Amniotic epithelial cell (primary cell): ENCODE data around the gene DGCR8.
A peak's percentile ranks its signal among the peaks of the same experiment; 100 is the strongest.

Experiments used
- DNase-seq: peaks from one replicate; pipeline ENCODE4 v3.0.0-alpha.2; 2010; ENCODE audit warnings: low read depth

DGCR8 gene

DNA sequence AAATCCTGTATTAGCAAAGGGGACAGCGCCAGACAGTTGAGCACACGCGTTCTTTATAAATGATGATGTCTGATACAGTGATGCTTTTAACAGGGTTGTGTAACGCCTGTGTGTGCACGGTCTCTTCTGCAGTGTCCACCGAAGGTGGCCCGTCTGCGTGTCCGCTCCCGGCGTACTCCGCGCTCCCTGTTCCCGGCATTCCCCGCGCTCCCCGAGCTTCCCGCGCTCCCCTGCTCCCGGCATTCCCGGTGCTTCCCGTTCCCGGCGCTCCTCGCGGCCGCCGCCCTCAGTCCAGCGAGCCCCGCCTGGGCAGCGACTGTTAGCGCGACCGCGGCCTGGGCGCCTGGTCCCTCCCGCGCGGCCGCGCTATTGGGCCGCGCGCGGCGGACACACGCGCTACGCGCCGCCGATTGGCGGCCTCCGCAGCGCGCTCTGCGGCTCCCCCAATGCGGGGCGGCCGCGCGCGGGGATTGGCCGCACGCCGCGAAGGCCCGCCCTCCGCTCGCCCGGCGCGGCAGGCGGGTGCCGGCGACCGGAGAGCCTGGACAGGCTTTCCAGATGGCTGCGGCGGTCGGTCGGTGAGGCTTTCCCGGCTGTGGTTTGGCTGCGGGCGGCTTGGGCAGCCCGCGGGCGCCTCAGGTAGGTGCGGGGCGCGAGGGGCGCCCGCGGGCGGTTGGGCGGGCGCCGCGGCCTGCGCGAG lies at the start of gene DGCR8:
Gene DGCR8, plus strand, starts transcription at position 497 of the 700 bp plus-strand sequence. CDS start 5,723 bp downstream, outside the sequence.
- DNase-seq: peak; percentile 94

DNA sequence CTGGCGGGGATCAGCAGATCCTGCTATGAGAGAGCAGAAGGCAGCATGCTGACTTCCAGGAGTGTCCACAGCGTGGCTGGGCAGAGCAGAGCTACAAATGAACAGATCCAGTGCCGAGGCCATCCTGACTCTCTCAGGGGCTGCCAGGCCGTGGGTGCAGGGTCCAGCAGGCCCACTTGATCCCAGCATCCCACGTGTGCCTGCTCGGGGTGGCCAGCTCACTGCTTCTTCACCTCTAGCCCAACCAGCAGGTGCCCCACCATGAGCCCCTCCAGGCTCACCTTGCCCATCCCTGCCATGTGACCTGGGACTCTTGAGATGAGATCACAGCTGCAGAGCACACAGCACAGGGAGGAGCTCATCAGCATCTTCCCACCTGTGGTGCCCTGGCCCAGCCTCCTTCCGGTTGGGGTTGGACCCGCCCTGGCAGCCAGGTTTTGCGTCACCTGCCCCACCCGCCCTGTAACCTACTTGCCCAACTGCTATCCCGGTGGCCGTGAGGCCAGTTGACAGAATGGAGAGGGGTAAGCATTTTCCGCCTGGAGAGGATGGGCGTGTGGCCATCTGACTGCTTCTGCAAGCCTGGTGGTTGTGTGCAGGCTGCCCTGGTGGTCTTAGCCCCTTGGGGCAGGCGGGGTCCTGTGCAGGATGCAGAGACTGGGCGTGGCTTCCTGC lies 48.2 kb upstream of the DGCR8 start:
- no peak for DNase-seq

DNA sequence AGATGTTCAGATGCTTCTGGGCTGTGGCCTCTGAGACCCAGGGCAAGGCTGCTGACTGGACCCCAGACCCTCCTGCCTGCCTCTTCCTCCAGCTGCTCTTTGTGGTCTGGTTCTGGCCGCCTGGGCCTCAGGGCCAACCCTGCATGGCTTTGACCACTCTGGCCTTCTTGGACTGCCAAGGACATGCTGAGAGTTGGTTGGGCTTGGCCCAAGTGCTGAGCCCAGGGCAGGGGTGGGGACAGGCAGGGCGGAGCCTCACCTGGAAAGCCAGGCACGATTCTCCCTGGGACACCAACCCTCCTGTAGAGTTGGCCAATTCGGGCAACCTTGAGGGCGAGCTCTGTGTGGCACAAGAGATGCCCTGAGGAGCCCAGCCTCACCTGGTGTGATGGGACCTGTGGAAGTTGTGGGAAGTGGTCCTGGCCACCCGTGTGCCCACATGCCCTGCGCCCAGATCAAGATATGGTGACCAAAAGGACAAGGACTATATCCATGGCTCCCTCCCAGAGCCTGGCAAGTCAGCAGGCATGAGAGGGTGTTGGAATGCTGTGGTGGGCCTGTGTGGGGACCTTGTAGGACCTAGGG lies 47.5 kb upstream of the DGCR8 start:
- DNase-seq: no peak

DNA sequence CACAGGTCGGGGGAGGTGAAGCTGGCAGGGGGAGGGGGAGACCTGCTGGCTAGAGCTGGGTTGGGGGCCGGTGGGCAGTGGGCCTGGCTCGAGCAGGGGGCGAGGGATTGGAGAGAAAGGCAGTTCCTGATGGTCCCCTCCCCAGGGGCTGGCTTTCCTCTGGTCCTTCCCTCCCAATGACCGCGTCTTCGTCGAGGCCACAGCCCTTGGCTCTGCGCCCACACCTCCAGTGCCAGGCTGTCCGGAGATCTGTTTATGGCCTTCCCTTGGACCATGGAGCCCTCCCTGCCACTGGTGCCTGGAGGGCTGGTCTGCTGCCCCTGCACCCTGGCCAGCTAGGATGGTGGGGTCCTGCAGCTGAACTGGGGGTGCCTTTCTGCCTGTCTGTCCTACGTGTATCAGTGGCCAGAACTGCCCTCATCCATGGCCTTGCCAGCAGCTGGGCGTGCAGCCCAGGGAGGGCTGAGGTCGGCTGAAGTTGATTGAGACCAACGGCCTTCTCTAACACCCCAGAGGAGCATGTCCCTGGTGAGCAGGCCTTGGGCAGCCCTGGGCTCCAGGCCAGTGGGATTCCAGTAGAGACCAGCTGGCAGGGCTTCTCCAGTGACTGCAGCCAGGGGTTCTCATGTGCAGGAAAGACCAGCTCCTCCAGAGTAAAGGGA lies 46.9 kb upstream of the DGCR8 start:
- no peak for DNase-seq

DNA sequence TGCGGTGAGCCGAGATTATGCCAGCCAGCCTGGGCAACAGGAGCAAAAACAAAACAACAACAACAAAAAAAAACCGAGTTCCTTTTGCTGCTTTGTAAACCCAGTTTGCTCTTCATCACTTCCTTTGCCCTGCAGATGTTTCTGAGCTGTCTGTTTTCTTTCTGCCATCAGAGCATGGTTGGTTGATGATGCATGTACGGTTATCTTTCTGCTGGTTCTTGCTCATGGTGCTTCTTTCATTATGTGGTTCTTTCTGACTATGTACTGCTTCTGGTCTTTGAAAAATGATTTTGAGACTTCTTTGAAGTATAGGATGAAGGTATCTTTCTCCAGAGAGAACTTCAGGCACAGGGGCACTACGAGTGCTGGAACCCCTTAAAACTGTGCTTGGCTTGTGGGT lies 45.9 kb upstream of the DGCR8 start:
- DNase-seq: peak; percentile 17

DNA sequence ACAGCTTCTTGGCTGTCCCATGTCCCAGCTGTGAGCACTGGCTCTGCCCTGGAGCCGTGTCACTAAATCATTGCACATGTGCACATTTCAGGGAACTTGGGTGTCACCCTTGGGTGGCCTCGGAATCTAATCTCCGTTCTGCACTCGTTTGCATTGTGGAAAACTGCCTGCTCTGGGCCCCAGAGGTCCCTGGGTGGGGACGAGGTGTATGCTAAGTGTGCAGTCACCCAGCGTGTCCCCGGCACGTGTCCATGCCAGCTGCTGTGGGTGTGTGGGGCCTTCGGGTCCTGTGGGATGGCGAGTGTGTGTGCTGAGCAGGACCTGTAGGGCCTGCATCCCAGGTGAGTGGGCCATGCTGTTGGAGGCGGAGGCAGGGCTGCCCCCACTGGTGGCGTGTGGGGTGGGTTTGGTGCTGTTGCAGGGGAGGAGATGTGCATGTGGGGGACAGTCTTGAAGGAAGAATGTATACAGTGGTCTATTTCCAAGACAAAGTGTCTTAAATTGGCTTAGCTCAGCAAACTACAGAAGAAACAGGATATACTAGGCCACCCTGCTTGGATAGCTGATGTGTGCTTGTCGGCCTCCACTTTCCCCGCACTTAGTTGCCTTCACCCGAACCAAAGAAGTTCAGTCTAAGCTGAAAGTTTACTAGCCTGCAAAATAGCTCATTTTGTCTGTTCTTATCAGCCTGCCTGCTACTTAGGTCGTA lies 44.5 kb upstream of the DGCR8 start:
- no peak for DNase-seq

DNA sequence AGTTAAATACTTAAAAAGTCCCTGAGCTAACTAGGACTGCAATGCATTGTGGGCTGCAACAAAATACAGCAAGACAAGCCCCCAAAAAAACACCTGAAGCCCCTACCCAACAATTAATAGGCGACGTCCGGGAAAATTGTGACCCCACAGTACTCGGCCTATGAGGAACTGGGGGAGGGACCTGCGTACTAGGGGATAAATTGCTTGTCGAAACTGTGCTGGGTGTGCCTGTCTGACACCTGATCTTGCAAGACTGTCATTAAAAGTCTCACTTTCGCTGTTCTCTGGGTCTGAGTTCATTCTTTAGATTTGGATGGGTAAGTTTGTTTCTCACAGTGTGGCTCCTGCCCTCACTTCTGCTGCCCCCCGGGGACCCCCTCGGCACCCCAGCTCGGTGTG lies 44.0 kb upstream of the DGCR8 start:
- no peak for DNase-seq

DNA sequence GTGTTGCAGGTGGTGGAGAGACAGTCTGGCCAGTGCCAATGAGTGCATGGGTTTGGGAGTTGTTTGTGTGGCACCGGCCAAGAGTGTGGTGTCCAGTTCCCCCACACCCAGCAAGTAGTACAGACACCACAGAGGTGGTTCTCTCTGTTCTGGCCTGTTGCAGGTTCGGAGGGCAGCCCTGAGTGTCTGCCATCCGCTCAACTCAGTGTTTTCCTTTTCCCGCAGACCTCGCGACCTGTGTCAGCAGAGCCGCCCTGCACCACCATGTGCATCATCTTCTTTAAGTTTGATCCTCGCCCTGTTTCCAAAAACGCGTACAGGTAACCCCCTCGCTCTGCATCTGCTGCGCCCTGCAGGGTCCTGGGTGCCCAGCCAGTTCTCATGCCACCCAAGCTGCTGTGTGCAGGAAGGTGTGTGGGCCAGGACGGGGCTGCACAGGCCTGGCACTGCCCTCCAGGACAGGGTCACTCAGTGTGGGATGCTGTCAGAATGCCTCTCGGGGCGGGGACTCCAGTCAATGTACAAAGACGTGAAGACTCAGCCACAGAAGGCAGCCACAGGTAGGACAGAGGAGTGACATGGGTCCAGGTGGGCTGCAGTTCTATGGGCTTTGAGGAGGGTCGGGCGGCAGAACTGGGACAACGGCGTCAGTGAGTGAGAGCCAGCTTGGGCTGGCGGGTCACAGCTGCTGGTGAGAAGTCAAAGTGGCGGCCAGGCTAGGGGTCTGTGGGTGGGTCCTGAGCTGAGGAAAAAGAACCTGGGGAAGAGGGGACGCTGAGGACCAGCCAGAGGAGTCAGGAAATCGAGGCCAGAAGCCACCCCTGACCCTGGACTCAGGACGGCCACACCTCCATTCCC lies 43.3 kb upstream of the DGCR8 start:
- no peak for DNase-seq

DNA sequence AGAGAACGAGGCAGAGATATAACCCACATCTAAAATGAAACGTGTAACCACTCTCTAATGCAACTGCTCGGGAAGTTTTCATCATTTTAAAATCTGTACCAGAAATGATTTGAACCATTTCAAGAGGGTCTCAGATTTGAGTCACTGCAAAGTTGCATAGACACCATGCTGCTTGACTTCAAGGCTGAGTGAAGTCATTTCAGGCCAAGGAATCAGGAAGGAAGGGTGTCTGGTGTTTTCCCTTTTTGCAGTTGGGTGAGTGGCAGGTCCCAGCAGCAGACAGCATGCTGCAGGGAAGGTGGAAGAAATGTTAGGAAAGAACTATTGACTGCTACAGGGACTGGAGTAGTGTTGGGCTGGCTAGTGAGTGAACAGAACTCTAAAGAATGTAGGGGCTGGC lies 42.6 kb upstream of the DGCR8 start:
- DNase-seq: no peak

DNA sequence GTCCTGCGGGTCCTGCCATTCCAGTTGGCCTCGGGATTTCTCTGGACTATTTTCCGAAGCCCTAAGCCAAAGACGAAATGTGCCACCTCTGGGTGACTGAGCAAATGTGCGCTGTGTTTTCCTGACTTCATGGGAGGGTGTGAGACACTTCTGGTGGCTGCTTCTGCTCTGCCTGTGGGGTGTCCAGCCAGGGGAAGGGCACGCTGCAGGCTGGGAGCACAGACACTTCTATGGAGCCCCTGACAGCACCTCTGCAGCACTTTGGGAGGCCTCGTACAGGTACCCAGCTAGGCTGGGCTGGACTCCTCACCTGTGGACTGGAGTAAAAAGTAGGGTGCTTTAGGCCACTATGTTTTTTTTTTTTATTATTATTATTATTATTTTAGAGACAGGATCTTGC lies 41.5 kb upstream of the DGCR8 start:
- no peak for DNase-seq

DNA sequence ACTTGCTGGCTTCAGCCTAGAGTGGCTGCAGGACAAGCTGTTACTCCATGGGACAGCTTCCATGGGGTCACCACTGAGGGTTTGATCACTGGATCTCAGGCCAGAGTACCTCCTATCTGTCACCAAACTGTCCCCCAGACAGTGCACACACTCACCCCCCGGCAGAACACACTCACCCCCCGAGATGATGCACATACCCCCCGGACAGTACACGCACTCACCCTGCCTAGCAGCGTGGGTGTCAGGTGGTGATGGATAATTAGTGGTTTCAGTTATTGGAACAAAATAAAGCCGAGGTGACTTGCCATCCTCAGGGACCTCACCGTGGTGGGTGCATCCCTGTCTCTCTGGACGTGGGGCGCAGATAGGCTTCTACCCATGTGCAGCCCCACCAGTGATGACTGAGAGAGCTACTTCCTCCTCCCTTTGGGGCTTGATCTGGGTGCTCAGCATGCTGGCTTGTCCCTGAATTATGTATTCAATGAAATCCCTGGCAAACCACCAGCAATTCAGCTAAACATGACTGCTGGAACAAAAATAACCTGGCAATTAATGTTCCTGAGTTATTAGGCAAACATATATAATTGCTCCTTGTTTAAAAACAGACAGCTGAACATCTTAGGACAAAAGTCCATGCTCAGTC lies 40.2 kb upstream of the DGCR8 start:
- DNase-seq: no peak

DNA sequence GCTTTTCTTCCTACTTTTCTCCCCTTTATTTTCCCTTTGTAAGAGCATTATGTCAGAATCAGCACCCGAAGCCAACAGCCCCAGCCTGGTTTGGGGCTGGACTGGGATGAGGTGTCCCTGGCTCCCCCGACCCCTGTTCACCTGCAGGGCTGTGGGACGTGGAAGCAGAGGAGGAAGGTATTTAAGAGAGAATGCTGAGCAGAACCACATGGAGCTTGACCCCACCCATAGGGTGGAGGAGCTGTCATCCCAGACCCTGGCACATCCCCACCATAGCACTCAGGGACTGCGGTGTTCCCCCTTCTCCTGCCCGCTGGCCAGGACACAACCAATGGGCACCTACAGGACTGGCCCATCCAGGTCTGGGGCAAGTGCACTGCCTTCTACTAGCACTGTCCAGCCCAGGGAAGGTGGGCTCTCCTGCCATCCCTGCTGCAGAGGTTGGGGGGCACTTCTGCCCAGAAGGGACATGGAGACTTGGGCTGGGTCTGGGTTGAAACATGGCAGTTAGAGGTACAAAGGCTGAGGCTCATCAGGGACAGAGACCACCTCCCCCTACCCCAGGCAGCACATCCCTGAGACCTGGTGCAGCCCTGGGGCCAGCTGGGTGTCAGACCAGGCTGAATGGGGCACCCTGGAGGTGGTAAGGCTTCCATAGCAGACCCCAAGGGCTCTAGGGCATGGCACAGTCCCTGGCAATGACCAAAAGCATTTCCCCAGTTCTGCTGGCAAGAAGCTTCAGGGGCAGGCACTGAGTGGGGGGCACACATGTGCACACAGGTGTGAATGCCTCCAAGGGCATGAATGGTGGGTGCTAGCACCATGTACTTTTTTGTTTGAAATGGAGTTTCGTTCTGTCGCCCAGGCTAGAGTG lies 39.5 kb upstream of the DGCR8 start:
- DNase-seq: no peak

DNA sequence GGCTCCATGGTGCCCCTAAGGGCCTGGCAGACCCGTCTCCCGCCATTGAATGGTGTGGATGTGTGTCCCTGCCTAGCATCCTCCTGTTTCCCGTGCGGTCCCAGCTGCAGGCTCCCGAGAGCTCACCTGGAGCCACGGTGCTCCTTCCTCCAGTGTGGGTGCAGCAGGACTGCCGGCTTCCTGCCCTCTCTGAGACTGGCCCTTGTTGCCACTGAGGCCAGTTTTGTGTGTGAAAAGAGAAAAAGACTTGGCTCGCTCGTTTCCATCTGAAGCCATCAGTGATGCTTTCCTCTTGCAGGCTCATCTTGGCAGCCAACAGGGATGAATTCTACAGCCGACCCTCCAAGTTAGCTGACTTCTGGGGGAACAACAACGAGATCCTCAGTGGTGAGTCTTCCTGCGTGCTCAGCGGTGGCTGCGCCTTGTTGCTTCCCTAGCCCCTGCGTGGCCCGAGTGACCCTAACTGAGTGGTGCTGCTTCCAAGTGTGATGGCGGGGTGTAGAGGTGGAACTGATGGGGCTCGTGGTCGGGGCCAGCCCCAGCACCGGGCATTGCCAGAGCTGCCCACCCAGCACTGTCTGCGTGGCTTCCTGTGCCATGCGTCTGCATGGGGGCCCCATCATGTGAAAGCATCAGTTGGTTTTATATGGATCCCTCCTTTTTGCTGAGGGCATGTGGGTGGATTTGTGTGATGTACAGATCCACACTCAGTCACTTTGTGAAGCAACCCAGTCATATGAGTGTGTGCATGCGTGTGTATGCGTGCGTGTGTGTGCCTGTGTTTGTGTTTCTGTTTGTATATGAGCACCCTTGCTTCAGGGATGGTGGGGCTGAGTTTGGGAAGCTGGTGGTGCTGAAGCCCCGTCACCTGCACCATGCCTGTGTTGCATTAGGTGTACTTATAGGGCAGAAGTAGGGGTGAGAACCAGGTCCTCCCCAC lies 36.7 kb upstream of the DGCR8 start:
- DNase-seq: no peak

DNA sequence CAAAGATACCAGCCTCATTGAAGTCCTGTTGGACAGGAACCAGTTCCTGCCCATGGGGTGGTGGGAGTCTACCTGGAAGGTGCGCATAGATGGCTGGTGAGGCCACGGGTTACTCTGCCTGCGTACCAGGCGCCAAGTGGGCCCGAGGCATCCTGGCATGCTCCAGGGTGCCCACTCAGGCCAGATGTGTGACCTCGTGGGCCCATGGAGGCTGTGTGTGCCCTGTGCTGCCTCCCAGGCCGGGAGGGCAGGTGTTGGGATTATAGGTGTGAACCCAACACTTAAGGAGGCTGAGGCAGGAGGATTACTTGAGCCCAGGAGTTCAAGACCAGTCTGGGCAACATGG lies 36.1 kb upstream of the DGCR8 start:
- no peak for DNase-seq

DNA sequence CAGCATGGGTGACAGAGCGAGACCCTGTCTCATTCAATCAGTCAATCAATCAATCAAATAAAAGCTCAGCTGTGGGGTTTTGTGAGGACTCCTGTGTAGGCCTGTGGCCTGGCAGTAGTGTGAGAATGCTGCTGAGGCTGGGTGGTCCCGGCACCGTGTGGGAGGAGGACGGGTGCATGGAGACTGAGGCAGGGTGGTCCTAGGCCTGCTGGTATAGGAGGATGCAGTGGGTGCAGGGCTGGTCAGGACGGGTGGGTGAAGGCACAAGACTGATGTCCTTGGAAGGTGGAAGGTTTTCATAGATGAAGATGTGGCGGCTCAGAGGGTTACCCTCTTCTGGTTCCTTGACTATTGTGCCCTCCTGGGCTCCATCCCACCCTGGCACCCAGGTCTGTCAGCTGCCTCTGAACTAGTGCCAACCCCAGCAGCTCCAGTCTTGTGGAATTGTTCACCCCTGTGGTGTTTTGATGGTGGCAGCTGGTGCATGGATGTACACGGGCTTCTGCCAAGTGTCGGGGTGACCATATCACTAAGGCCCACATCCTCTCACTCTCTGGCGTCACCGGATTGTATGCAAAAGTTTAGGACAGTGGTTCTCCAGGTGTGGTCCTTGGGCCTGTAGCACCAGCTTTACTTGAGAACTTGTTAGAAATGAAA lies 35.4 kb upstream of the DGCR8 start:
- no peak for DNase-seq

DNA sequence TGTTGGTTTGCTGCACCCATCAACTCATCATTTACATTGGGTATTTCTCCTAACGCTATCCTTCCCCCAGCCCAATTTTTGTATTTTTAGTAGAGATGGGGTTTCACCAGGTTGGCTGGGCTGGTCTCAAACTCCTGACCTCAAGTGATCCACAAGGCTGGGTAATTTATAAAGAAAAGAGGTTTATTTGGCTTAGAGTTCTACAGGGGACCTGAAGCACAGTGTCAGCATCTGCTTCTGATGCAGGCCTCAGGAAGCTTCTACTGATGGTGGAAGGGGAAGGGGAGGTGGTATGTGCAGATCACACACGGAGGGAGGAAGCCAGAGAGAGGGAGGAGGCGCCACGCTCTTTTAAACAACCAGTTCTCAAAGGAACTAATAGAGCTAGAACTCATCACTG lies 33.3 kb upstream of the DGCR8 start:
- no peak for DNase-seq

DNA sequence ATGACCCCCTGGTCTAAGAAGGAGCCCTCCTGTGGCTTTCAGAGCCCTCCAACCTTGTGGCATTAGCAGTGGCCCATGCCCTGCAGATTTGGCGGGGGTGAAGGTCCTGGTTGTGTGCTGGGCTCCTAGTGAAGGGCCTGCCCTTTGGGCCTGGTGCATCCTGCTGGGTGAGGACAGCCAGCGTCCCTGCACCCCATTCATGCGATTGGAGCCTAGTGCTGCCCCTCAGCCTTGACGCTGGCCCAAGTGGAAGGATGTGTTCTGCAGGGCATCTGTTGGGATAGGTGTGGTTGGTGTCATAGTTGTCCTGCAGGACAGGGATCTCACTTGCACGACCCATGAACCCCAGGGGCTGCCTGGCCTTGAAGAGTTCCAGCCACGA lies 28.1 kb upstream of the DGCR8 start:
- DNase-seq: no peak
